T follicular helper cell (primary cell): Measurements from ENCODE around the gene CCDC142.
"Not testable (repeated sequence)": the region's sequence is repeated elsewhere in the genome, so short reads cannot be mapped to it uniquely, and the experiment has no call there.

Experiments used
- DNase-seq: peaks from one replicate; pipeline ENCODE4 v3.0.0-alpha.2; 2020; ENCODE audit warnings: low read depth

CCDC142 gene

DNA sequence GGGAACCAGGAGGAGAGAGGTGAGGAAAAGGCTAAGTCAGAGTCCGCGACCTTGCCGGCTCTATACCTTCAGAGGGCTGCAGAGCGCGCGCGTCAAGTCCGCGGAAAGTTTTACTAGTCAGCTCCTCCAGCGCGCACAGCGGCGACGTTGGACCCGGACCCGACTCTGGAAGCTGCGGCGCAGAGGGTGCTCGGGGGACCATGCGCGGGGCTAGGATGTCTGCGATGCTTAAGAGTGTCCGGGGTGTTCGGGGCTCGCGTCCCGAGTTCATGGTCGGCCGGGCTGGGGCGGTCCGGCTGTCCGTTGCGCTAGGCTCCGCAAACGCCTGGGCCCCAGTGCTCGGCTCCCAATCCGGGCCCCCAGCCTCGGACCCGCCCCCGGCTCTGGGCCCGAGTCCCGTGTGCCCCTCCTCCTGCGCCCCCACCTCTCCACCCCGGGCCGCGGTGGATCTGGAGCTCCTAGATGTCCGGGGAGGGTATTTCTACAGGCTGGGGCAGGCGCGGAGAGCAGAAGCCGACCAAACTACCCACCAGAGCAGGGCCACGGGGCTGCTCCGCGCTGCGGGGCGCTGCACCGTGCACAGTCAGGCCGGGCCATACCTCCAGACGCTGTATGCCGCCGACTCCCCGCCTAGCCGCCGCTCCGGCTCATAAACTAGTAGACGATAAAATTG lies 16.6 kb upstream of the CCDC142 start, which contains the start of gene LBX2:
Gene LBX2, minus strand, starts transcription at position 337 of the 673 bp plus-strand sequence. Its CDS starts 66 bp downstream, at position 271.
- DNase-seq, result no peak

DNA sequence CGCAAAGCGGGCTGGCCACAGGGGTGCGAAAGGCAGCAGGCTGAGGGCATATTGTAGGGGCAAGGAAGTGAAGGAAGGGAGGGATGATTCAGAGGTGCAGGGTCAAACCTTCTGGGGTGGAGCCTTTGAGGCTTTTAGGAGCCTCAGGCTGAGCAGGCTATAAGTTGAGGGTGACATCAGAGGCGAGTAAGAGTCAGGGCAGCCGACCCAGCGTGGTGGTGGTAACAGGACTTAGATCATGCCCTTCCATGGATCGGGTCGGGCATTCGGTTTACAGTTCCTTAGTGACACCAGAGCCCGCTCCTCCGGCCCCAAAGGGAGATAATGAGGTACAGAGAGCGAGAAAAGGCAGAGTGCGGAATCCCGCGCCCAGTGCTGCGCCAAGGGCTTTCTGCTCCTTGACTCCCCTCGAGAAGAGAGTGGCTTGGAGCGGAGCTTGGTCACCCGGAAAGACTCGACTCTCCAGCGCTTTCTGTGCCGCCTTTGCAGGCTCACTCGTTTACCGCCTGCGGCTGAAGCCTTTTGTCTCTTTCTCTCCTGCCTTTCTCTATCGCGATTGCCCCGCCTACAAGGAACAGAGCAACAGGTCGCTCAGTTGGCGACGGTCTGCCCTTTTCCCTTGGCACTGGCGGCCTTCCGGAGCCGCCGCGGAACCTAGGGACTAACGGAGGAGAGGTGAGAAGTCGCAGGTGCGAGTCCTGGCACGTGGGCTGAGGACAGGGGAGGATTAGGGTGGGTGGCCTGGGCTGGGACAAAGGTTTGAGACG lies 15.9 kb upstream of the CCDC142 start:
- DNase-seq, result no peak

DNA sequence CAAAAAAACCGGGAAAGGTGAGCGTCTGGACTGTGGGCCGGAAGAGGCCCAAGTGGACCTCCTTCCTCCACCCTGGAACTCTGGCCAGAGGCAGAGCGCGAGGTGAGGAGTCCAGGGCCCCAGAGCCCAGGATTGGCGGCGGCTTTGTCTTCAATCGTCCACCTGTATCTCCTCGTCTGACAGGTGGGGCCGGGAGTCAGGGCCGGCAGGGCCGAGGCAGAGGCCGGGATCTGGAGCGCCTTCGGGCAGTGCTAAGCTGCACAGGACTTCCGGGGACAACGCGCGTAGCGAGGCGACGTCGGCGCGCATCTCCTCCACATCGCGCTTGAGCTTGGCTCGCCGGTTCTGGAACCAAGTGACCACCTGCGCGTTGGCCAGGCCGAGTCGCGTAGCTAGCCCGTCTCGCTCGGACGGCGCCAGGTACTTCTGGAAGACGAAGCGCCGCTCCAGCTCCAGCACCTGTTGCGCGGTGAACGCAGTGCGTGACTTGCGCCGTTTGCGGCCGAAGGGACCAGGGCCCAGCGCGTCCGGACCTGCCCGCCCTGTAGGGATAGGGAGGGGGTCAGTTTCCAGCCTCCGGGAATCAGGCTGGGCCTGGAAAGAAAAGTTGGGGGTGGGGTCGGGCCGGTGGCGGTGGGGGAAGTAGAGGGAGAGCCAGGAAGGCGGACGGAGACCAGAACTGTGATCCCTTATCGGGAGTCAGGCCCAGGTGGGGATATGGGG lies 15.1 kb upstream of the CCDC142 start:
- DNase-seq, result no peak

DNA sequence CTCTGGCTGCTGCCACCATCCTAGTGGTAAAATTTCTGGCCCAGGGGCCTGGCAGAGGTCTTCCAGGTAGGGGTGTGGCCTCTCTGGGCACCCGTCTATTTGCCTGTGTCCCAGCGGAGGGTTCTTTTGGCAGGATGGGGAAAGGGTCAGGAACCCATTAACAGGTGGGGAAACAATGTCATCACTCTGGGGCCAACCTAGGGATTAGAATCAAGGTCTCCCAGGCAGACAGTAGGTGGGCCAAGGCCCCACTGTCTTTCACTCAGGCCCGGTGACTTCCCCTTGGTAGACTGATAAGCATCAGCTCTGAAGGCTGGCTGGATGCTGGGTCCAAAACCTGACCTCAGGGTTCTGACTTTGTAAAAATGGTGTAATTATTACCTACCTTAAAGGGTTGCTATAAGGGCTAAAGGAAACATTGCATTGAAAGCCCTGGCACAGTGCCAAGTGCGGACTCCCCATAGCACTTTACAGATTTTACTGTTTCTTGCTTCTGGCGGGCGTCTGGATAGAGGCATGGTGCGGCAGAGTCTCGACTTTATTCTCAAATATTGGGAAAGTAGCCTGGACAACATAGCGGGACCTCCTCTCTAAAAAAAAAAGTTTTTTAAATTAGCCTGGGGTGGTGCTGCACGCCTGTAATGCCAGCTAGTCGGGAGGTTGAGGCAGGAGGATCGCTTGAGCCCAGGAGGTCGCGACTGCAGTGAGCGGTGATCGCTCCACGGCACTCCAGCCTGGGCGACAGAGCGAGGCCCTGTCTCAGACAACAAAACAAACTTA lies 14.4 kb upstream of the CCDC142 start:
- no peak for DNase-seq

DNA sequence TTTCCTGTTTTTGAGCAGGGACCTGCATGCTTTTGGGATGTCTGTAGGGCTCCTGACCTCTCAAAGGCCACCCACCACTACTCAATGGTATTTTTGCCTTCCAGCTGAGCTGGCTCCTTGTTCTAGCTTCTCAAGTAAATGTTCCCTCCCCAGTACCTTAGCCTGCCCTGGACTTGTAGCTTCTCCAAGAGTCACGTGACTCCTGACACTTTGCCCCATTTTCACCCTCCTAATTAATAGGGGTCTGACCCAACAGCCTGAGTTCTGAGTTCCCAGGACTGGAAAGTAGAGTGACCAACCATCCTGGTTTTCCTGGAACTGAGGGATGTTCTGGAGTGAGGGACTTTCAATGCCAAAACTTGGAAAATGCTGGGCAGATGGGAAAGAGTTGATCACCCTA lies 12.6 kb upstream of the CCDC142 start:
- no peak for DNase-seq

DNA sequence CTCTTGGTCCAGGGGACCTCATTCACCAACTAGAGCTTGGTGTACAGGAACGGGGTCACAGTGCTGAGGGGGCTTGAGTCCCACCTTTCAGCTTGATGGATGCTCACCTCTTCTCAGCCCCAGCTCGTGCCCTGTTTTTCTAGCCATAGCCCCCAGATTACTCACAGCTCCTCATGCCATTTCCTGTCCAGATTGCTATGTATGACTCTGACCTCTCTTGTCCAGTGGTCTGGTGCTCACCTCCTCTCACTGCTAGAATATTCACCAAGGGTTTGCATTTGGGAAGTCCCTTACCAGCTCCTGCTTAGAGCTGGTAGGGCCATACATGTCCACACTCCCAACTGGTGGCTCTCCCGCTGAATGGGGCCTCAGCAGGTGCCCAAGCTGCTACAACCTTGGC lies 10.7 kb upstream of the CCDC142 start:
- DNase-seq, result no peak

DNA sequence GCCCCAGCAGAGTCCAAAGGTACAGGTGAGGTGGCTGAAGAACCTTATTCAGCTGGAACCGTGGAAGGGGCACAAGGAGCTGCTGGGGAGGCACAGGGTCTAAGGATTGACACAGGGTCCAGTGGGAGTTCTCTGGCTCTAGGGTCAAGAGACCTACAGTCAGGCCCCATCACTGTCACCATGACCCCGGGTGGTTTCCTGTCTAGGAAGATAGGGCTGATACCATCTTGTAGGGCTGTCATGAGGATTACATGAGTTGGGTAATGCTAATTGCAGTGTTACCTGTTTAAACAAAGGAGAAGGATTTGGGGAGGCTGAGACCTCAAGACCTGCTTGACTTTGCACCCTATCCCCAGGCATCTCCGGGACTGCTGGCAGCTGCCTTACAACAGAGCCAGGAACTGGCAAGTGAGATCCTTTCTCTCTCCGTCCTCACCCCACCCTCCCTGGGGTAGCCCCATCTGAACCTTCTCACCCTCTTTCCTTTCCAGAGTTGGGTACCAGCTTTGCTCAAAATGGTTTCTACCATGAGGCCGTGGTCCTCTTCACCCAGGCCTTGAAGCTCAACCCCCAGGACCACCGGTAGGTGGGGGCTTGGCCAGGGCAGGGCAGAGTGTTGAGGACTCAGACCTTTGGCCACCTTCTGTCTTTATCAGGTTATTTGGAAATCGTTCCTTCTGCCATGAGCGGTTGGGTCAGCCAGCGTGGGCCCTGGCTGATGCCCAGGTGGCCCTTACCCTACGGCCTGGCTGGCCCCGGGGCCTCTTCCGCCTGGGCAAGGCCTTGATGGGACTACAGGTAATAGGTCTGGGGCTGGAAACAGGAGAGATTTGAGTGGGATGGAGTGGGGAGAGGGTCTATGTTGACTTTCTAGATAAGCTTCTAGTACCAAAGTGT lies 9.1 kb upstream of the CCDC142 start:
- DNase-seq, result no peak

DNA sequence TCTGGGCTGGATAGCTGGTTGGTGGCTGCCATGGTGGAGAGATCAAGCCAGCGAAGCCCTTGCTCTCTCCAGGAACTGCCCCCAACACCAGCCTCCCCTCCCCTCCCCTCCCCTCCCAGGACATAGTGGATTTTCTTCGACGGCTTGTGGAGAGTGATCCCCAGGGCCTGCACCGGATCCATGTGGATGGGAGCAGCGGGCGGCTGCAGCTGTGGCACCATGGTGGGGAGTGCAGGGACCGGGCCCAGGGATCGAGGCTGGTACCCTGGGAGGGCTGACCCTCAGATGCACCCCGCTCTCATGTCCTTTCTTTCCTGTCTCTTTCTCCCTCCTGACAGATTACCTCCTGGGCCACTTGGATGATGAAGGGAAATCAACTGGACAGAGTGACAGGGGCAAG lies 7.1 kb upstream of the CCDC142 start:
- no peak for DNase-seq

DNA sequence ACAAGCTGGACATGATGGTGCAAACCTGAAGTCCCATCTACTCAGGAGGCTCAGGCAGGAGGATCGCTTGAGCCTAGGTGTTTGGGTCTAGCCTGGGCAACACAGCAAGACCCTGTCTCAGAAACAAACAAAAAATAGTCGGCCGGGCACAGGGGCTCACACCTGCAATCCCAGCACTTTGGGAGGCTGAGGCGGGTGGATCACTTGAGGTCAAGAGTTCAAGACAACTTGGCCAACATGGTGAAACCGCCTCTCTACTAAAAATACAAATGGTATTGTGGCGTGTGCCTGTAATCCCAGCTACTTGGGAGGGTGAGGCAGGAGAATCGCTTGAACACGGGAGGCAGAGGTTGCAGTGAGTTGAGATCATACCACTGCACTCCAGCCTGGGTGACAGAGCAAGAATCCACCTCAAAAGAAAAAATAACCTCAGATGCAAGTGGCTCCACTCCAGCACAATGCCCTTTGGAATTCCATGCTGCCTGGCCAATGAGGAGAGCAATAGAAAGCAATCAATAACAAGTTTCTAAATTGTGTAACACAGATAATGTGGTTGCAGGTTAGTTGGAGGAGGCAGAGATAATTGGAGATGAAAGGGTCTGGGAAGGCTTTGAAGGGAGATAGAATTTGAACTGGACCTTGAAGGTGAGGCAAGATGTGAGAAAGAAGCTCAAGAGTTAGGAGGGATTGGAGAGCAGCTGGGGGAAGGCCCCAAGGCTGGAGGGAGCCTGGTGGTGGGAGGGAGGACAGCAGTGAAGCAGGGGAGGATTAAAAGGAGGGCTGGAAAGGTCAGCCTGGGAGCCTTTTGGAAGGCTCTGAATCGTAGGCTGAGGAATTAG lies 6.1 kb upstream of the CCDC142 start:
- no peak for DNase-seq

DNA sequence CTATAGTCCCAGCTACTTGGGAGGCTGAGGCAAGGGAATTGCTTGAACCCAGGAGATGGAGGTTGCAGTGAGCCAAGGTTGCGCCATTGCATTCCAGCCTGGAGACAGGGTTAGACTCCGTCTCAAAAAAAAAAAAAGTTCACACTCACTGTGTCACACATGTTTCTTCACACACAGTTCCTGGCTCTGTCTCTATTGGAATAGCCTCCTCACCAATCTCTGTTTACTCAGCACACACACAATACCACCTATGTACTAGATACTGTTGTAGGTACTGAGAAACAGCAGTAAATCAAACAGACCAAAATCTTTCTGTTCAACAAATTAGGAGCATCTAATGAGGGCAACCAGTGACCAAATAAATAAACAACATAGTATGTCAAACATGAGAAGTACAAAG lies 3.3 kb upstream of the CCDC142 start:
- no peak for DNase-seq

DNA sequence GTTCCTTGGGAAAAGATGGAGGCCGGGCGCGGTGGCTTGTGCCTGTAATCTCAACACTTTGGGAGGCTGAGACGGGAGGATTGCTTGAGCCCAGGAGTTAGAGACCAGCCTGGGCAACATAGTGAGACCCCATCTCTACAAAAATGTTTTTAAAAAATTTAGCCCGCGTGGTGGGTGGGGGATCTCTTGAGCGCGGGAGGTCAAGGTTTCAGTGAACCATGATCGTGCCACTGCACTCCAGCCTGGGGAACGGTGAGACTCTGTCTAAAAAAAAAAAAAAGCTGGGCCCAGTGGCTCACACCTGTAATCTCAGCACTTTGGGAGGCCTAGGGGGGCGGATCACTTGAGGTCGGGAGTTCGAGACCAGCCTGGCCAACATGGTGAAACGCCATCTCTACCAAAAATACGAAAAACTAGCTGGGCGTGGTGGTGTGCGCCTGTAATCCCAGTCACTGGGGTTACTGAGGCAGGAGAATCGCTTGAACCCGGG lies 922 bp upstream of the CCDC142 start:
- DNase-seq, result not testable (repeated sequence)

DNA sequence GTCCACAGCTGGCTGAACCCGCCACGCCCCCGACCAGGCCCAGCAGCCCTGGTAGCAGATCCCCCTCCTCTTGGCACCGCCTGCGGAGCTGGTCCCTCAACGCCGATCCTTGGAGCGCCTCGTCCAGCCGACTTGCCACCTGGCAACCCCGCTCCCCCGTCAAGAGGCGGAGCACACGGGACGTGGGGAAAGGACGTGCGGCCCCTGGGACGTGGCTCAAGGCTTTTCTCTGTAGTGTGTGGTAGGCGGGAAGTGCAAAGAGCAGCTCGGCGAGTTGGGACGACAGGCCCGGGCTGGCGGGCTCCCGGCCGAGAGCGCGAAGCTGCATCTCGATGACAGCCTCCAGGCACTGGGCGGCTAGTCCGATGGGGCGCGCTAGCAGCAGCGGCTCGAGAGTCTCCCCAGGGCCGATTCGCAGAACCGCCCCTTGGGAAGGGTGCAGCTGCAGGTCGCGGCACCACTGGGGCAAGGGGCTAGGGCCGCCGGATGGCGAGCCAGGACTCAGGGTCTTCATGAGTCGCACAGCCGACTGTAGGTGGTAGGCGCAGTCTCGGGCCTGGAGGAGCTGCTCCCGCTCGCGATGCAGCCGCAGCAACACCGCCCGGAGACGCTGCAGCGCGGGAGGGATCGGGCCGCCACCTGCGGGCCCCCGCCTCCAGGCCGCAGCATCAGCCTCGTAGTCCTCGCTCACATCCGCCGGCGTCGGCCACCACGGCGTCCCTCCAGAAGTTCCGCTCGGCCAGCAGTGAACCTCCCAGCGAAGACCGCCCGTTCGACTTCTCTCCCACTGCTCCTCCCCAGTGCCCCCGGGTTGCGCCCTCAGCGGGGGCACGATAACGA lies 617 bp downstream of the CCDC142 start:
- peak; percentile 23 for DNase-seq

DNA sequence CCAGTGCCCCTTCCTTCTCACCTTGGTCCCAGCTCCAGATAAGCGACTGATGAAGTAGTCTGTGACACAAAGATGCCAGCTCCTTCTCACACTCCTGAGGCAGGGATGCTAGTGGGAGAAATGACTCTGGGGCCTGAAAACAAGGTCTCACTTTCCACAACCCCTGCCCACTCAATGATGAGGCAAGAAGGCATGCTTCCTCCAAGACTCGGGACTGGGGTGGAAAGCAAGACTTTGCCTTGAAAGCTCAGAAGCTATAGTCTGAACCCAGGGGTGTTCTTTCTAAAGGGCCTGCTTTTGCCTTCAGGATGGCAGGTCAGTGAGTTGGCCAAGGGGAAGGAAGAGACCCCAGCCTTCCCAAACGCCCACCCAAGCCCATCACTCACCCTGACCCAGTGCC lies 1.4 kb downstream of the CCDC142 start:
- no peak for DNase-seq

DNA sequence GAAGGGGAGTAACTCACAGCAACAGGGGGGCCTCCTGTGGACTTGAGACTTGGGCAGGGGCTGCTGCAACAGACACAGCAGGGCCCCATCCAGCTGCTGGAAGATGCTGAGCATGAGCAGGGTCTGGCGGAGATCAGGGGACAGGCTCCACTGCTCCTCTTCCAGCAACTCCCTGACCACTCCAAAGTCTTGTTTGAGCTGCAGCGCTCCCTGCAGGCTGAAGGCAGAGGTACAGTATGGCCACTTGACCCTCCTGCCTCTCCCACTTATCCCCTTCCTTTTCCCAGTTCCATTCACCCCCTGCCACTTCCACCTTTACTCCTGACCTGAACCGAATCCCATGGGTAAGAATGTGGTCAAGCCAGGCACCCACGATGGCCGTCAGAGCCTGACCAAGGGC lies 7.9 kb downstream of the CCDC142 start:
- no peak for DNase-seq

DNA sequence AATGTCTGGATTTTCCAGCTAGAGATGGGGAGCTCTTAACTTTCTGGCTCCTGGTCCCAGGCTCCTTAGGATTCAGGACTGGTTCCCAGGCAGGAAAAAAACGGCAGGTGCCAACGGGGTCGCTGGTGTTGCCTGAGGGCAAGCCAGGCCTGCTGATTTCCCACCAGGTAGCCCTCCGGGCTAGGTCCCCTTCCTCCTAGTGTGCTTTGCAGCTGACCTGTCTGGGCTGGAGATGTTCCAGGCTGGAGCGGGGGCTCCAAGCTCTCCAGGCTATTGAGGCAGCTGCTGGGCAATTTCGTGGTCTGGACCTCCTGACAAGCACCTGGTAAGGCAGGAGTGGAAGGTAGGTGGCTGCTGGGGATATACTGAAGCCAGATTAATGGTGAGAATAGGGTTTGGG lies 8.3 kb downstream of the CCDC142 start:
- no peak for DNase-seq

DNA sequence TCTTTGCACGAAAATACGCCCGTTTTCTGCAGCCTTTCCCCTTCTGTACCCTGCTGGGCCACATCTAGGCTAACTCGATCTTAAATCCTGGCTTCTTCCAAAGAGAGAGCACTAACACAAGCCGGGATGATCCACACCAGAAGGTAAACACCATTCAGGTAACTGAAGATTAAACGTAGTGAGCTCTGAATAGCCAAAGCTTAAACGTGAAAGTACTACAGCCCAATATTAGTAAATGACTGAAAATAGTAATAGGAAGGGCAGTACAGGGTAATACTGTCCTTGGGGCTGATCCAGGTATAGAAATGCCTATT lies 9.9 kb downstream of the CCDC142 start:
- no peak for DNase-seq

DNA sequence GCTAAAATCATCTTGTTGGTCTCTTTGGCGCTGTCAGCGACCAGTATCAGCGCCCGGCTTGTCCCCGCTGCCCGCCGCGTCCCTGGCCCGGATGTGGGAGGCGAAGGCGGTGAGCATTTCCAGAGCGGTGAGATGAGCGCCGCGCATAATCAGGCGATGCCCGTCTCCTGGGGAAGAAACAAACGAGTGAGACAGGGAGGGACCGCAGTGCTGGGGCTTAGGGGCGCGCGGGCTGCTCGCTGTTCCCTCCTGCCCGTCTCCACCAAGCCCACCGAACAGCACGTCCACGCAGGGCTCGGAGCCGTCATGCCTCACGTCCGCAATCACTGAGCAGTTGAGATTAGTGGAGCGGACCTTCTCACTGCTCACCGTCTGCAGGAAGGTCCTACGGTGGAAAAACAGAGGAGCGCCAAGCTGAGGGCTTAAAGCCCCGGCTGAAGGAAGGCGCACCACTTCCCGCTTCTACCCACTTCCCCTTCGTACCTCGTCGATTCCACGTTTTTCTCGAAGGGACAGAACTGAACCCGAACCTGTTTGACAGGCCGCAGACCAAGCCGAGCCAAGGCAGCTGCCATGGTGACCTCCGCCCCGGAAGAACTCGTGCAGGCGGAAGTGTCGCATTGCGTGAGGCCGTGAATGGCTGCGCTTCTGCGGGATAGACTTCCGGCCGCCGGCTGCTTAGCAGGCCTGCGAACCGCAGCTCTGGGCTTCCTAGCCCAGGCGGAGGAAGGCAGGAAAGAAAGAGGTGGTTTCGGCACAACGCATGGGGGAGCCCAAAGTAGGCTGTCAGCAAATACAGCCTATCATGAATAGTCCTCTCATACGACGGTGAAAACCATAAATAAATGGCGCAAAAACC lies 10.5 kb downstream of the CCDC142 start, which contains the start of gene MRPL53:
Gene MRPL53, minus strand, starts transcription at position 595 of the 859 bp plus-strand sequence. Its CDS starts 20 bp downstream, at position 575.
- DNase-seq, result peak; percentile 96
